H1 (cell line): ENCODE data around the gene SPEF2. TPM values are rescaled to one million over a fixed set of nuclear protein-coding genes. Genes with fewer than 3 reads are reported as not detected.

Experiments
- CTCF ChIA-PET: fragments of 300-600 bp; sonication (Branson Sonifier 250); formaldehyde crosslinking; loops from one replicate; lab custom pipeline; 2021; ENCODE audit not compliant: partially characterized antibody; lab: Charles Lee
- POLR2A ChIA-PET: fragments of 300-600 bp; sonication (Branson Sonifier 250); formaldehyde crosslinking; loops from one replicate; lab custom pipeline; 2021; ENCODE audit warnings: inconsistent platforms; ENCODE audit not compliant: partially characterized antibody; lab: Charles Lee
- DNase-seq, 2 experiments: peaks; one replicate each; pipeline versions ENCODE4 v3.0.0 to v3.0.0-alpha.2; 2010 to 2022; ENCODE audit warnings: low spot score in 2 of 2, low read depth in 1 of 2, mixed read lengths in 1 of 2
- FAIRE-seq: peaks from 2 replicates; lab custom pipeline; 2011; peaks lifted over from hg19 to GRCh38; lab: Jason Lieb, UNC
- H2AFZ ChIP-seq: 2 replicates; pipeline ENCODE4 v1.8.1; 2012; ENCODE audit warnings: low read length, inconsistent platforms
- H2AK5ac ChIP-seq: 2 replicates; pipeline ENCODE4 v1.6.1; 2013; ENCODE audit warnings: low read depth, low read length
- H2BK120ac ChIP-seq: replicated peaks from 2 replicates; pipeline ENCODE3; 2013; ENCODE audit warnings: low read depth, low read length, inconsistent platforms
- H2BK12ac ChIP-seq: 2 replicates; pipeline ENCODE4 v1.6.1; 2013; ENCODE audit warnings: low read depth, low read length
- H2BK15ac ChIP-seq: 2 replicates; pipeline ENCODE4 v1.6.1; 2013; ENCODE audit warnings: low read length
- H2BK20ac ChIP-seq: 2 replicates; pipeline ENCODE4 v1.6.1; 2013; ENCODE audit warnings: low read length
- H2BK5ac ChIP-seq: 2 replicates; pipeline ENCODE4 v1.6.1; 2013; ENCODE audit warnings: low read depth, low read length
- H3K14ac ChIP-seq: 2 replicates; pipeline ENCODE4 v1.6.1; 2013; ENCODE audit warnings: inconsistent platforms; ENCODE audit not compliant: insufficient read length
- H3K18ac ChIP-seq: 2 replicates; pipeline ENCODE4 v1.6.1; 2013; ENCODE audit warnings: low read length; ENCODE audit errors: extremely low read depth
- H3K23ac ChIP-seq: 2 replicates; pipeline ENCODE4 v1.6.1; 2013; ENCODE audit warnings: inconsistent platforms; ENCODE audit not compliant: insufficient read length
- H3K23me2 ChIP-seq: 2 replicates; pipeline ENCODE4 v1.6.1; 2013; ENCODE audit warnings: low read depth, low read length
- H3K27ac ChIP-seq: 2 replicates; pipeline ENCODE4 v1.6.1; 2011; ENCODE audit warnings: low read depth, low read length, inconsistent platforms
- H3K27me3 ChIP-seq, 4 experiments: replicated peaks in 1 of 4; 1 replicate in 1 of 4; 2 replicates in 3 of 4; pipeline versions ENCODE4 v1.6.1 to v1.8.1; 2011 to 2013; ENCODE audit warnings: low read length in 3 of 4, mild to moderate bottlenecking in 3 of 4, inconsistent platforms in 2 of 4, mixed read lengths in 2 of 4, moderate library complexity in 1 of 4; ENCODE audit not compliant: control insufficient read depth in 3 of 4, insufficient read depth in 3 of 4; ENCODE audit errors: extremely low read depth in 1 of 4
- H3K36me3 ChIP-seq, 4 experiments: 2 replicates each; pipeline versions ENCODE4 v1.6.1 to v1.8.1; 2011 to 2013; ENCODE audit warnings: mild to moderate bottlenecking in 4 of 4, low read length in 3 of 4, moderate library complexity in 2 of 4, control low read depth in 1 of 4, inconsistent platforms in 1 of 4; ENCODE audit not compliant: insufficient read depth in 4 of 4, control insufficient read depth in 2 of 4
- H3K4ac ChIP-seq: replicated peaks from 2 replicates; pipeline ENCODE3; 2013; ENCODE audit warnings: low read length, low read depth, mixed read lengths, inconsistent platforms; ENCODE audit not compliant: insufficient read length
- H3K4me1 ChIP-seq, 4 experiments: replicated peaks in 1 of 4; 1 replicate in 1 of 4; 2 replicates in 3 of 4; pipeline versions ENCODE4 v1.6.1 to v1.8.1; 2011 to 2013; ENCODE audit warnings: low read length in 3 of 4, inconsistent platforms in 2 of 4, mixed read lengths in 1 of 4; ENCODE audit not compliant: insufficient read depth in 4 of 4, control insufficient read depth in 3 of 4
- H3K4me2 ChIP-seq, 2 experiments: 2 replicates each; pipeline versions ENCODE4 v1.6.1 to v1.8.1; 2011 to 2013; ENCODE audit warnings: low read depth in 2 of 2, low read length in 2 of 2, control low read depth in 1 of 2, inconsistent platforms in 1 of 2, mild to moderate bottlenecking in 1 of 2; ENCODE audit not compliant: insufficient read depth in 1 of 2
- H3K4me3 ChIP-seq, 4 experiments: fragments of 200-600, 300-600 bp in 1 of 4; sonication (generic), shearing (Covaris generic), sonication (Bioruptor Twin) in 1 of 4; 2 replicates each; pipeline versions ENCODE4 v1.5.1 to v1.8.1; 2011 to 2016; ENCODE audit warnings: low read length in 4 of 4, low read depth in 3 of 4, control low read depth in 2 of 4, inconsistent platforms in 2 of 4, mild to moderate bottlenecking in 2 of 4, mixed read lengths in 1 of 4, moderate library complexity in 1 of 4; ENCODE audit not compliant: insufficient read depth in 2 of 4; ENCODE audit errors: extremely low read depth in 1 of 4
- H3K56ac ChIP-seq: replicated peaks from 2 replicates; pipeline ENCODE3; 2013; ENCODE audit warnings: low read depth, mild to moderate bottlenecking, mixed read lengths, low read length, inconsistent platforms; ENCODE audit not compliant: insufficient read length
- H3K79me1 ChIP-seq: 2 replicates; pipeline ENCODE4 v1.6.1; 2013; ENCODE audit warnings: low read depth, low read length, control low read depth
- H3K79me2 ChIP-seq, 2 experiments: 2 replicates each; pipeline versions ENCODE4 v1.6.1 to v1.8.1; 2012 to 2013; ENCODE audit warnings: low read length in 2 of 2, mild to moderate bottlenecking in 2 of 2, inconsistent platforms in 1 of 2; ENCODE audit not compliant: insufficient read depth in 2 of 2, control insufficient read depth in 1 of 2
- H3K9ac ChIP-seq, 4 experiments: replicated peaks in 1 of 4; 1 replicate in 1 of 4; 2 replicates in 3 of 4; pipeline versions ENCODE4 v1.6.1 to v1.8.1; 2011 to 2013; ENCODE audit warnings: low read depth in 3 of 4, low read length in 3 of 4, control low read depth in 2 of 4, mild to moderate bottlenecking in 2 of 4, moderate library complexity in 2 of 4, inconsistent platforms in 1 of 4; ENCODE audit errors: extremely low read depth in 1 of 4
- H3K9me3 ChIP-seq, 2 experiments: 2 replicates each; pipeline versions ENCODE4 v1.6.1 to v1.8.1; 2012 to 2013; ENCODE audit warnings: mild to moderate bottlenecking in 2 of 2, moderate library complexity in 2 of 2, control low read depth in 1 of 2, inconsistent platforms in 1 of 2, low read depth in 1 of 2, low read length in 1 of 2, mixed read lengths in 1 of 2; ENCODE audit not compliant: insufficient read depth in 2 of 2
- H4K20me1 ChIP-seq, 2 experiments: replicated peaks in 1 of 2; 2 replicates each; pipeline versions ENCODE3 to v1.8.1; 2011 to 2013; ENCODE audit warnings: inconsistent platforms in 2 of 2, low read length in 2 of 2, mild to moderate bottlenecking in 1 of 2; ENCODE audit not compliant: insufficient read depth in 2 of 2, control insufficient read depth in 1 of 2
- H4K5ac ChIP-seq: 2 replicates; pipeline ENCODE4 v1.6.1; 2013; ENCODE audit warnings: low read length, low read depth, mixed read lengths, inconsistent platforms; ENCODE audit not compliant: insufficient read length
- H4K8ac ChIP-seq: 2 replicates; pipeline ENCODE4 v1.8.0; 2013; ENCODE audit warnings: mild to moderate bottlenecking, moderate library complexity, low read length, inconsistent platforms; ENCODE audit not compliant: insufficient read depth; ENCODE audit errors: extremely low read depth
- H4K91ac ChIP-seq: replicated peaks from 2 replicates; pipeline ENCODE3; 2013; ENCODE audit warnings: low read length, mixed read lengths, inconsistent platforms; ENCODE audit not compliant: insufficient read length
- CEBPB ChIP-seq: IDR thresholded peaks from 2 replicates; pipeline ENCODE4 v1.6.1; 2012; ENCODE audit warnings: low read depth, low read length
- CHD2 ChIP-seq: IDR thresholded peaks from 2 replicates; pipeline ENCODE4 v1.6.1; 2012; ENCODE audit warnings: low read length, improper control_type of control experiment
- JUND ChIP-seq: IDR thresholded peaks from 2 replicates; pipeline ENCODE4 v1.6.1; 2011; ENCODE audit warnings: mild to moderate bottlenecking, improper control_type of control experiment, low read length
- KDM4A ChIP-seq: IDR thresholded peaks from one replicate; pipeline ENCODE4 v1.7.1; 2012; ENCODE audit warnings: low read depth, mild to moderate bottlenecking, moderate library complexity, low read length, inconsistent platforms; ENCODE audit not compliant: severe bottlenecking
- POLR2A ChIP-seq, 2 experiments: IDR thresholded peaks; 1 replicate in 1 of 2; 2 replicates in 1 of 2; pipeline ENCODE4 v1.6.1; 2011; ENCODE audit warnings: low read depth in 2 of 2, low read length in 2 of 2, mild to moderate bottlenecking in 2 of 2; ENCODE audit errors: control extremely low read depth in 1 of 2
- RAD21 ChIP-seq, 2 experiments: IDR thresholded peaks in 1 of 2; conservative IDR thresholded peaks in 1 of 2; 2 replicates each; pipeline ENCODE4 v1.6.1; 2011; ENCODE audit warnings: low read depth in 2 of 2, low read length in 2 of 2, improper control_type of control experiment in 1 of 2, inconsistent platforms in 1 of 2, mild to moderate bottlenecking in 1 of 2, moderate library complexity in 1 of 2
- RNF2 ChIP-seq: fragments of 200-900, 300-1000 bp; sonication (generic); IDR thresholded peaks from 2 replicates; pipeline ENCODE4 v1.7.1; 2016; ENCODE audit warnings: borderline replicate concordance, low read depth, mild to moderate bottlenecking, antibody characterized with exemption, low read length; ENCODE audit not compliant: poor library complexity, severe bottlenecking; ENCODE audit errors: missing control alignments
- polyA plus RNA-seq, 7 experiments: library from polyadenylated mRNA; depleted of rRNA in 3 of 7; stranded (reverse) in 5 of 7; unstranded in 2 of 7; fragments of >200 nt in 5 of 7; fragments of 200-250 nt in 2 of 7; gene quantifications; 1 replicate in 5 of 7; 2 replicates in 1 of 7; 4 replicates in 1 of 7; pipeline versions ENCODE4 v1.2.1 to v1.2.3, GENCODE V29; 2011 to 2013; ENCODE audit warnings: missing spikeins in 2 of 7, mixed read lengths in 2 of 7
- total RNA-seq: library from RNA; stranded (reverse); fragmentation: NEBNext Ultra II Directional; extraction: Animal tissue kit (Norgen Biotek cat#: 25700); gene quantifications from 2 replicates; pipeline ENCODE4 v1.2.1, GENCODE V29; 2021

SPEF2 gene
- total and polyA plus RNA-seq, 2 of the 8 experiments (the other 6 are each of a cell fraction or from before 2014, with no cell fraction given), result 0.14 to 0.73 TPM

- H4K5ac ChIP-seq, result no peak overlapping the region
- no peaks in the 10 kb centered on the region for H3K79me1 ChIP-seq
- CTCF ChIA-PET, result no interaction called here
- H3K14ac ChIP-seq, result no peak overlapping the region
- TF ChIP-seq KDM4A, result no peak
- no peak for TF ChIP-seq CEBPB
- TF ChIP-seq CHD2, result no peak
- no peak for TF ChIP-seq POLR2A (IDR thresholded peaks at IDR 0.05; ENCODE audit: control extremely low read depth in 1 of 2, low read depth in 2 of 2, low read length in 2 of 2)
- no peak for TF ChIP-seq RNF2
- TF ChIP-seq RAD21 (IDR thresholded peaks at IDR 0.05 in 1 of 2, conservative IDR thresholded peaks at IDR 0.05 in 1 of 2; ENCODE audit: low read depth in 2 of 2, low read length in 2 of 2), result no peak
- TF ChIP-seq JUND, result no peak
- no peak for DNase-seq
- POLR2A ChIA-PET, result no interaction called here
- H3K36me3 ChIP-seq, result no peaks in the 10 kb centered on the region
- no peak overlapping the region for H2AK5ac ChIP-seq
- H3K4me2 ChIP-seq, result no peak overlapping the region
- H4K20me1 ChIP-seq, result no peaks in the 10 kb centered on the region
- no peak overlapping the region for H3K4me3 ChIP-seq
- H2BK120ac ChIP-seq, result no peak overlapping the region
- H3K56ac ChIP-seq, result no peak overlapping the region
- H2BK20ac ChIP-seq, result no peak overlapping the region
- no peak overlapping the region for H2BK15ac ChIP-seq
- H3K79me2 ChIP-seq, result no peaks in the 10 kb centered on the region
- FAIRE-seq, result no peak
- H3K27ac ChIP-seq, result no peak overlapping the region
- H3K27me3 ChIP-seq, result no peaks in the 10 kb centered on the region
- H2BK12ac ChIP-seq, result no peak overlapping the region
- H4K91ac ChIP-seq, result no peak overlapping the region
- H2AFZ ChIP-seq, result no peak overlapping the region
- no peak overlapping the region for H3K18ac ChIP-seq
- no peak overlapping the region for H4K8ac ChIP-seq
- H3K9me3 ChIP-seq, result peaks cover under 1 to 6% of the 10 kb centered on the region in 2 experiments; a peak in 2 of 4 replicates
- no peak overlapping the region for H3K23ac ChIP-seq
- no peak overlapping the region for H3K9ac ChIP-seq
- H3K23me2 ChIP-seq, result no peaks in the 10 kb centered on the region
- H3K4me1 ChIP-seq, result no peaks in the 10 kb centered on the region
- H3K4ac ChIP-seq, result no peak overlapping the region
- no peak overlapping the region for H2BK5ac ChIP-seq
These were observed 235.1 kb downstream of the SPEF2 start for GRCh38 chr5:35852773-35853172.
